HepG2 (cell line): Measurements from ENCODE around the gene ACBD5. TPM values are rescaled to one million over a fixed set of nuclear protein-coding genes. Genes with fewer than 3 reads are reported as not detected.
A peak's percentile ranks its signal among the peaks of the same experiment; 100 is the strongest.
"Not testable (repeated sequence)": the region's sequence is repeated elsewhere in the genome, so short reads cannot be mapped to it uniquely, and the experiment has no call there.

Experiments used
- ATAC-seq: fragments of 200-7000 bp; cut with Tn5 transposase; 3 replicates; pipeline ENCODE4 v1.9.1; 2020; ENCODE audit warnings: mild to moderate bottlenecking, moderate library complexity
- BruUV-seq: library from RNA; stranded (reverse); fragments of 400-500 nt; replicated peaks from 2 replicates; lab custom pipeline; 2021; lab: Mats Ljungman, UMichigan
- CTCF ChIA-PET: fragments of 300-600 bp; formaldehyde crosslinking; extraction: SDS; loops from one replicate; lab custom pipeline; 2021; ENCODE audit warnings: low total read pairs, inconsistent platforms, low intra/inter-chr PET ratio; lab: Yijun Ruan, JAX
- POLR2A ChIA-PET: fragments of 350-600 bp; sonication (Branson Sonifier 250); formaldehyde crosslinking; loops from one replicate; lab custom pipeline; 2020; ENCODE audit warnings: antibody characterized with exemption, inconsistent platforms; lab: Yijun Ruan, JAX
- DNase-seq: peaks from one replicate; pipeline ENCODE4 v3.0.0-alpha.2; 2015; ENCODE audit warnings: low spot score
- FAIRE-seq: peaks from 3 replicates; lab custom pipeline; 2011; peaks lifted over from hg19 to GRCh38; lab: Jason Lieb, UNC
- H2AFZ ChIP-seq: one replicate; pipeline ENCODE4 v1.6.1; 2011; ENCODE audit warnings: low read length, inconsistent platforms
- H3K27ac ChIP-seq: fragments of 300-600 bp; 3 replicates; pipeline ENCODE4 v1.8.0; 2011; ENCODE audit warnings: mixed run types, mild to moderate bottlenecking, mixed read lengths, low read length, inconsistent platforms; ENCODE audit not compliant: insufficient read depth; ENCODE audit errors: extremely low read length
- H3K27me3 ChIP-seq, 2 experiments: fragments of 200-600 bp in 1 of 2; 2 replicates in 1 of 2; 3 replicates in 1 of 2; pipeline versions ENCODE4 v1.6.0 to v1.8.0; 2011; ENCODE audit warnings: low read length in 2 of 2, mild to moderate bottlenecking in 2 of 2, moderate library complexity in 2 of 2, inconsistent platforms in 1 of 2; ENCODE audit not compliant: insufficient read depth in 2 of 2, control insufficient read depth in 1 of 2
- H3K36me3 ChIP-seq, 2 experiments: fragments of 200-600 bp in 1 of 2; replicated peaks in 1 of 2; 2 replicates in 1 of 2; 3 replicates in 1 of 2; pipeline versions ENCODE4 v1.5.1 to v1.8.0; 2011; ENCODE audit warnings: low read length in 2 of 2, inconsistent platforms in 1 of 2; ENCODE audit not compliant: insufficient read depth in 2 of 2, control insufficient read depth in 1 of 2
- H3K4me1 ChIP-seq: 2 replicates; pipeline ENCODE4 v1.5.1; 2012; ENCODE audit warnings: low read length, inconsistent platforms; ENCODE audit not compliant: insufficient read depth
- H3K4me2 ChIP-seq: 2 replicates; pipeline ENCODE4 v1.6.0; 2011; ENCODE audit warnings: low read depth, low read length, inconsistent platforms
- H3K4me3 ChIP-seq, 3 experiments: fragments of 200-600 bp in 1 of 3; sonication (generic), shearing (Covaris generic) in 1 of 3; replicated peaks in 1 of 3; 2 replicates each; pipeline ENCODE4 v1.5.1; 2011 to 2016; ENCODE audit warnings: low read length in 3 of 3, inconsistent platforms in 2 of 3, low read depth in 2 of 3, mild to moderate bottlenecking in 2 of 3, control low read depth in 1 of 3, mixed read lengths in 1 of 3; ENCODE audit not compliant: insufficient read depth in 1 of 3
- H3K79me2 ChIP-seq: one replicate; pipeline ENCODE4 v1.6.1; 2011; ENCODE audit warnings: low read length, inconsistent platforms; ENCODE audit not compliant: insufficient read depth
- H3K9ac ChIP-seq: 2 replicates; pipeline ENCODE4 v1.6.0; 2011; ENCODE audit warnings: mild to moderate bottlenecking, low read depth, low read length, inconsistent platforms; ENCODE audit not compliant: insufficient read depth
- H3K9me3 ChIP-seq: 2 replicates; pipeline ENCODE4 v1.5.1; 2012; ENCODE audit warnings: mild to moderate bottlenecking, low read length
- H4K20me1 ChIP-seq: 2 replicates; pipeline ENCODE4 v1.6.0; 2011; ENCODE audit warnings: inconsistent platforms, mild to moderate bottlenecking, low read length, moderate library complexity; ENCODE audit not compliant: insufficient read depth
- ARID3A ChIP-seq: IDR thresholded peaks from 2 replicates; pipeline ENCODE4 v1.6.1; 2012; ENCODE audit warnings: low read depth, low read length, improper control_type of control experiment
- ARID5B ChIP-seq: IDR thresholded peaks from 2 replicates; pipeline ENCODE4 v1.4.0; 2020; ENCODE audit warnings: mild to moderate bottlenecking, missing genetic modification reagents
- BCL6 ChIP-seq: IDR thresholded peaks from 2 replicates; pipeline ENCODE4 v1.6.1; 2016; ENCODE audit warnings: missing genetic modification reagents, missing compliant biosample characterization
- FOXA1 ChIP-seq, 2 experiments: fragments of 450-650 bp in 1 of 2; sonication (generic) in 1 of 2; formaldehyde crosslinking in 1 of 2; IDR thresholded peaks; 2 replicates each; pipeline versions ENCODE4 v1.4.0 to v1.6.1; 2016 to 2020; ENCODE audit warnings: missing genetic modification reagents in 1 of 2
- FOXA3 ChIP-seq: IDR thresholded peaks from 2 replicates; pipeline ENCODE4 v1.6.1; 2016; ENCODE audit warnings: missing genetic modification reagents, missing compliant biosample characterization
- FOXP1 ChIP-seq, 2 experiments: fragments of 450-650 bp in 1 of 2; IDR thresholded peaks; 2 replicates each; pipeline ENCODE4 v1.6.1; 2017 to 2018; ENCODE audit warnings: antibody characterized with exemption in 1 of 2
- GATAD2A ChIP-seq: IDR thresholded peaks from 2 replicates; pipeline ENCODE4 v1.6.1; 2016
- HHEX ChIP-seq: IDR thresholded peaks from 2 replicates; pipeline ENCODE4 v1.6.1; 2016; ENCODE audit warnings: control low read depth
- HMG20A ChIP-seq: IDR thresholded peaks from 2 replicates; pipeline ENCODE4 v1.6.1; 2016; ENCODE audit warnings: borderline replicate concordance
- HNF4A ChIP-seq: sonication (generic); formaldehyde crosslinking; IDR thresholded peaks from 2 replicates; pipeline ENCODE4 v1.4.0; 2020; ENCODE audit warnings: missing genetic modification reagents
- NCOA2 ChIP-seq: sonication (generic); formaldehyde crosslinking; IDR thresholded peaks from 2 replicates; pipeline ENCODE4 v1.8.0; 2022; ENCODE audit warnings: inconsistent platforms
- NR2F1 ChIP-seq, 2 experiments: fragments of 450-650 bp in 1 of 2; formaldehyde crosslinking in 1 of 2; IDR thresholded peaks; 2 replicates each; pipeline versions ENCODE4 v1.5.0 to v1.6.1; 2016 to 2020; ENCODE audit warnings: mild to moderate bottlenecking in 1 of 2, missing compliant biosample characterization in 1 of 2, missing genetic modification reagents in 1 of 2, moderate library complexity in 1 of 2
- NR2F2 ChIP-seq: IDR thresholded peaks from 2 replicates; pipeline ENCODE4 v1.6.1; 2012; ENCODE audit warnings: low read depth, inconsistent platforms, borderline replicate concordance
- NR2F6 ChIP-seq, 2 experiments: IDR thresholded peaks; 2 replicates each; pipeline ENCODE4 v1.6.1; 2016; ENCODE audit warnings: antibody characterized with exemption in 1 of 2, mild to moderate bottlenecking in 1 of 2
- RARA ChIP-seq: IDR thresholded peaks from 2 replicates; pipeline ENCODE4 v1.6.1; 2016; ENCODE audit warnings: missing genetic modification reagents, missing compliant biosample characterization
- SOX13 ChIP-seq, 3 experiments: fragments of 450-650 bp in 1 of 3; sonication (generic) in 1 of 3; formaldehyde crosslinking in 1 of 3; IDR thresholded peaks in 2 of 3; conservative IDR thresholded peaks in 1 of 3; 2 replicates each; pipeline versions ENCODE4 v1.5.0 to v1.6.1; 2016 to 2020; ENCODE audit warnings: antibody characterized with exemption in 1 of 3, mild to moderate bottlenecking in 1 of 3, missing compliant biosample characterization in 1 of 3, missing genetic modification reagents in 1 of 3, moderate library complexity in 1 of 3
- SOX6 ChIP-seq, 2 experiments: fragments of 450-650 bp in 1 of 2; sonication (generic) in 1 of 2; formaldehyde crosslinking in 1 of 2; IDR thresholded peaks; 2 replicates each; pipeline versions ENCODE4 v1.4.0 to v1.6.1; 2017 to 2020; ENCODE audit warnings: antibody characterized with exemption in 1 of 2, mild to moderate bottlenecking in 1 of 2, missing genetic modification reagents in 1 of 2
- ZBTB21 ChIP-seq: sonication (generic); formaldehyde crosslinking; IDR thresholded peaks from 2 replicates; pipeline ENCODE4 v1.4.0; 2020; ENCODE audit warnings: missing genetic modification reagents
- ZNF12 ChIP-seq: sonication (generic); formaldehyde crosslinking; IDR thresholded peaks from 2 replicates; pipeline ENCODE4 v1.5.0; 2020; ENCODE audit warnings: missing genetic modification reagents
- WGBS: methylation state at CpG from one replicate; pipeline ENCODE4 v1.1.6; 2017; ENCODE audit warnings: low lambda C conversion rate; 5-methylcytosine and 5-hydroxymethylcytosine counted together
- in situ Hi-C: cut with HindIII; loops from 2 replicates; pipeline ENCODE4 v1.10.0; 2017; ENCODE audit warnings: low pct_unique_long_range_greater_than_20kb; ENCODE audit not compliant: extremely low pct_ligation_motif_present
- intact Hi-C: fragments of 100-400 bp; cut with micrococcal nuclease; formaldehyde crosslinking; loops from one replicate; pipeline ENCODE4 v1.10.0; 2022; ENCODE audit not compliant: unreplicated experiment
- polyA plus RNA-seq, 8 experiments: library from polyadenylated mRNA; depleted of rRNA in 3 of 8; stranded (reverse) in 7 of 8; unstranded in 1 of 8; fragments of >200 nt; fragmentation: Illumina TruSeq in 4 of 8; extraction: Trizol in 4 of 8; gene quantifications; 2 replicates each; pipeline versions ENCODE4 v1.2.1 to v1.2.3, GENCODE V29; 2011 to 2016; ENCODE audit warnings: low read depth in 4 of 8, missing spikeins in 1 of 8, mixed read lengths in 1 of 8; ENCODE audit not compliant: insufficient read depth in 1 of 8
- total RNA-seq, 5 experiments: library from RNA; depleted of rRNA; stranded (reverse); fragments of >200 nt; fragmentation: Illumina TruSeq; extraction: Trizol; gene quantifications; 2 replicates each; pipeline ENCODE4 v1.2.3, GENCODE V29; 2016; ENCODE audit warnings: low read depth in 1 of 5

ACBD5 gene
- total and polyA plus RNA-seq, 2 of the 13 experiments (the other 11 are each of a cell fraction or from before 2014, with no cell fraction given), result 10.3 to 14.8 TPM

- FAIRE-seq, result peak; percentile 48
- peak; percentile 75 for ATAC-seq
- H4K20me1 ChIP-seq; H3K27ac ChIP-seq; in situ Hi-C loops; H3K36me3 ChIP-seq; H3K27me3 ChIP-seq; H2AFZ ChIP-seq; H3K79me2 ChIP-seq; intact Hi-C loops; H3K9ac ChIP-seq; CTCF ChIA-PET; H3K9me3 ChIP-seq; H3K4me3 ChIP-seq; BruUV-seq; TF ChIP-seq SOX13 (IDR thresholded peaks at IDR 0.05); NR2F6 (CRISPR knock-in tag; IDR thresholded peaks at IDR 0.05); FOXP1 (IDR thresholded peaks at IDR 0.05); SOX6 (IDR thresholded peaks at IDR 0.05): not testable (repeated sequence)
- POLR2A ChIA-PET, result interaction anchor here (2.0 kb wide), 1 partner anchor 24 kb away, joined by 7 read pairs; no protein-coding TSS in a partner anchor
- Histone ChIP-seq H3K4me2 (peak overlapping the region; percentile 25; the same call in 1 of the 2 replicates), H3K4me1 (peaks cover 14% of the 10 kb centered on the region)
- 0% methylated on average over 3 of the region's 3 CpGs for WGBS
- DNase-seq, result peak; percentile 46
- peak; percentile 62; the same call in 1 of the 2 replicates for TF ChIP-seq HMG20A (CRISPR knock-in tag)
- peak in 1 of 2 experiments; percentile 30; a peak in 1 of 4 replicates for TF ChIP-seq SOX13 (CRISPR knock-in tag; conservative IDR thresholded peaks at IDR 0.05 in 1 of 2, IDR thresholded peaks at IDR 0.05 in 1 of 2)
- peak; percentile 40; the same call in 1 of the 2 replicates for TF ChIP-seq ZBTB21 (CRISPR knock-in tag)
- 0 out of 2 replicates have a peak, but pooled peaks have one; percentile 11 for TF ChIP-seq NR2F6 (IDR thresholded peaks at IDR 0.05)
- peak; percentile 41; the same call in 1 of the 2 replicates for TF ChIP-seq ARID3A
- 0 out of 2 replicates have a peak, but pooled peaks have one; percentile 57 for TF ChIP-seq NR2F2
- TF ChIP-seq FOXA1 (IDR thresholded peaks at IDR 0.05), result peak; percentile 49; the same call in 1 of the 2 replicates
- peak; percentile 76 for TF ChIP-seq FOXA1 (CRISPR knock-in tag; IDR thresholded peaks at IDR 0.05)
- peak; percentile 10; the same call in 1 of the 2 replicates for TF ChIP-seq FOXP1 (CRISPR knock-in tag; IDR thresholded peaks at IDR 0.05)
- TF ChIP-seq ZNF12 (CRISPR knock-in tag), result peak; percentile 86
- 0 out of 2 replicates have a peak, but pooled peaks have one; percentile 42 for TF ChIP-seq RARA (CRISPR knock-in tag)
- TF ChIP-seq BCL6 (CRISPR knock-in tag), result peak; percentile 43; the same call in 1 of the 2 replicates
- peak; percentile 24; the same call in 1 of the 2 replicates for TF ChIP-seq SOX6 (CRISPR knock-in tag; IDR thresholded peaks at IDR 0.05)
- peak; percentile 45 for TF ChIP-seq GATAD2A
- peak; percentile 44; the same call in 1 of the 2 replicates for TF ChIP-seq HHEX
- TF ChIP-seq HNF4A (CRISPR knock-in tag), result peak; percentile 45; the same call in 1 of the 2 replicates
- TF ChIP-seq NCOA2 (CRISPR knock-in tag), result peak; percentile 16; the same call in 1 of the 2 replicates
- TF ChIP-seq ARID5B (CRISPR knock-in tag), result peak; percentile 60; the same call in 1 of the 2 replicates
- peak in 1 of 2 experiments; percentile 63; a peak in 2 of 4 replicates for TF ChIP-seq NR2F1 (CRISPR knock-in tag; IDR thresholded peaks at IDR 0.05)
- peak; percentile 83 for TF ChIP-seq FOXA3
Observed at GRCh38 chr10:27266025-27266424, 25.4 kb upstream of the ACBD5 start.
